ENCODE results near the gene SLC38A6. TPM values are rescaled to one million over a fixed set of nuclear protein-coding genes. Genes with fewer than 3 reads are reported as not detected.

SLC38A6 gene
- total RNA-seq, 1 experiment from 2014 or later: 14.2 TPM

DNA sequence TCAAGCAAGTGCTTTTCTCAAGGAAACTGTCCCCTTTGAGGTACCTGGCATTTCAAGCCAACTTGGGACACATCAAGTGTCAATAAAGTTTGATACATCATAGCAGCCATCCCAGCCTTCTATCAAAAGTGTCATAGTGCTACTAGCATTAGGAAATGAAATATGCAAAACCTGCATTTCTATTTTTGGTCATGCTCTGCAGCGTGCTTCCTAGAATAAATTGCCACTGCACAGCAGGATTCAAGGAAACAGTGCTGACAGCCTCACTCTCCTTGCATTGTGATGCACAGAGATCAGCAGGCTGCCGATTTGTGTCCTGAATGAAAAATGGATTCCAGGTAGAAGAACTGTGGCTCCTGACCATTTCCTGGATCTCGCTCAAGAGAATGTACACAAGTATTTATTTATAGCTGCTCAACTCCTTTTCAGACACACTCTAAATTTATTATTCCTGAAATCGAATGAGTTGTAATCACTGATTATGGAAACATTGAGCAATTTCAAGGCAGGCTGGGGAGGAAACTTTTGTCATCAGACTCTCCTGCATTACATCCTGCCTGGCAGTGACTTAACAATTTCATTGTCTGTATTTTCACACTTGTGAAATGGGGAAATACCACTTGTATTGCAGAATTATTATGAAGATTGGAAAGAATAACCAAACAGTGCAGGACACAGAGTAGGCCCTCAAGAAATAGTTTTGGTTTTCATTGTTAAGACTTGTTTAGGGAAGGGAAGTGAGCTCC lies 120.9 kb downstream of the SLC38A6 start:
- DNase-seq (ENCODE audit: low read depth): no peak

Small RNA genes lying within 50 kb of the gene (small RNA-seq; reads per million reads assigned to genes)
- not detected for gene RNU6-398P

Other genes with a start within 250 kb of the SLC38A6 start
- gene MNAT1, start 246.5 kb upstream of the SLC38A6 start, total RNA-seq (2014; rRNA removed; shearing (Covaris generic)): 66.9 and 75.2 TPM in 2 replicates
- 16.2 and 17.5 TPM in 2 replicates for gene TRMT5, start 166 bp upstream of the SLC38A6 start, total RNA-seq (2014; rRNA removed; shearing (Covaris generic))